Muscle of leg (tissue), 11 donors: ENCODE data around the gene FXYD4. TPM values are rescaled to one million over a fixed set of nuclear protein-coding genes. Genes with fewer than 3 reads are reported as not detected.

ENCODE experiments used
- DNase-seq: peaks from one replicate; pipeline ENCODE4 v3.0.0; 2013
- H3K27ac ChIP-seq: one replicate; pipeline ENCODE4 v1.5.1; 2013; ENCODE audit warnings: mild to moderate bottlenecking, low read length, control low read depth
- H3K27me3 ChIP-seq: one replicate; pipeline ENCODE4 v1.6.1; 2013; ENCODE audit warnings: low read length; ENCODE audit not compliant: control insufficient read depth, insufficient read depth
- H3K36me3 ChIP-seq: one replicate; pipeline ENCODE4 v1.6.1; 2013; ENCODE audit warnings: low read length; ENCODE audit not compliant: control insufficient read depth, insufficient read depth
- H3K4me1 ChIP-seq: one replicate; pipeline ENCODE4 v1.6.1; 2013; ENCODE audit warnings: low read length; ENCODE audit not compliant: control insufficient read depth, insufficient read depth
- H3K4me3 ChIP-seq: one replicate; pipeline ENCODE4 v1.5.1; 2013; ENCODE audit warnings: low read length, control low read depth
- H3K9me3 ChIP-seq: replicated peaks from 2 replicates; pipeline ENCODE4 v1.6.1; 2013; ENCODE audit warnings: low read depth, low read length; ENCODE audit not compliant: control insufficient read depth
- WGBS: methylation state at CpG from one replicate; pipeline ENCODE4 v1.1.5; 2013; ENCODE audit warnings: missing lambda C conversion rate; ENCODE audit not compliant: insufficient coverage; 5-methylcytosine and 5-hydroxymethylcytosine counted together
- polyA plus RNA-seq, 8 donors: library from polyadenylated mRNA; unstranded; fragments of 120-200 nt; gene quantifications; one replicate each; pipeline versions ENCODE4 v1.2.1 to v1.2.3, GENCODE V29; 2013; ENCODE audit warnings: inconsistent platforms in 1 of 8, low replicate concordance in 1 of 8; ENCODE audit not compliant: insufficient read length in 8 of 8, insufficient read depth in 1 of 8
- total RNA-seq: library from RNA; stranded (reverse); fragments of 120-200 nt; gene quantifications from one replicate; pipeline ENCODE4 v1.2.4, GENCODE V29; 2013

Gene FXYD4
- total and polyA plus RNA-seq, 9 donors = 0.44 to 2.6 (median 0.69) TPM

- H3K4me1 ChIP-seq = peaks cover 30% of the 10 kb centered on the region
- DNase-seq = no peak
- H3K27me3 ChIP-seq = no peaks in the 10 kb centered on the region
- no peaks in the 10 kb centered on the region for H3K9me3 ChIP-seq
- no peak overlapping the region for H3K27ac ChIP-seq
- 71% methylated on average over 1 of the region's 5 CpGs for WGBS
- H3K4me3 ChIP-seq = no peak overlapping the region
- H3K36me3 ChIP-seq = peaks cover 4% of the 10 kb centered on the region
Observed at GRCh38 chr10:43399320-43400310, 28.2 kb downstream of the FXYD4 start.

GRCh38 chr10:43401627-43402026 is 30.2 kb downstream of the FXYD4 start:
- no peak for DNase-seq
- no peaks in the 10 kb centered on the region for H3K9me3 ChIP-seq
- H3K27me3 ChIP-seq = no peaks in the 10 kb centered on the region
- H3K4me1 ChIP-seq = peaks cover 28% of the 10 kb centered on the region
- H3K27ac ChIP-seq = no peak overlapping the region
- WGBS = no CpG with 5 or more reads among the region's 2 CpGs
- peaks cover 7% of the 10 kb centered on the region for H3K36me3 ChIP-seq
- H3K4me3 ChIP-seq = no peak overlapping the region

GRCh38 chr10:43402176-43402575 is 30.7 kb downstream of the FXYD4 start:
- DNase-seq = no peak
- H3K36me3 ChIP-seq = peaks cover 7% of the 10 kb centered on the region
- no peak overlapping the region for H3K4me3 ChIP-seq
- 11% methylated on average over 2 of the region's 4 CpGs for WGBS
- no peaks in the 10 kb centered on the region for H3K27me3 ChIP-seq
- no peak overlapping the region for H3K27ac ChIP-seq
- peaks cover 29% of the 10 kb centered on the region for H3K4me1 ChIP-seq
- H3K9me3 ChIP-seq = no peaks in the 10 kb centered on the region

GRCh38 chr10:43402880-43403452 is 31.5 kb downstream of the FXYD4 start:
- no peak overlapping the region for H3K4me3 ChIP-seq
- no peaks in the 10 kb centered on the region for H3K27me3 ChIP-seq
- H3K36me3 ChIP-seq = peaks cover 7% of the 10 kb centered on the region
- H3K27ac ChIP-seq = no peak overlapping the region
- H3K4me1 ChIP-seq = peaks cover 30% of the 10 kb centered on the region
- DNase-seq = no peak
- no peaks in the 10 kb centered on the region for H3K9me3 ChIP-seq
- WGBS = 100% methylated on average over 1 of the region's 7 CpGs

GRCh38 chr10:43403911-43404703 is 32.7 kb downstream of the FXYD4 start:
- Histone ChIP-seq H3K27ac (no peak overlapping the region), H3K4me3 (no peak overlapping the region), H3K36me3 (peaks cover 6% of the 10 kb centered on the region), H3K4me1 (peaks cover 27% of the 10 kb centered on the region), H3K9me3 (no peaks in the 10 kb centered on the region), H3K27me3 (no peaks in the 10 kb centered on the region)
- WGBS = 90% methylated on average over 2 of the region's 14 CpGs
- no peak for DNase-seq

GRCh38 chr10:43404704-43405084 is 33.3 kb downstream of the FXYD4 start:
- H3K36me3 ChIP-seq = peaks cover 3% of the 10 kb centered on the region
- H3K9me3 ChIP-seq = no peaks in the 10 kb centered on the region
- WGBS = no CpG with 5 or more reads among the region's 6 CpGs
- no peak for DNase-seq
- H3K4me1 ChIP-seq = peaks cover 31% of the 10 kb centered on the region
- no peaks in the 10 kb centered on the region for H3K27me3 ChIP-seq
- H3K27ac ChIP-seq = no peak overlapping the region
- no peak overlapping the region for H3K4me3 ChIP-seq

GRCh38 chr10:43407148-43407575 is 35.7 kb downstream of the FXYD4 start:
- Histone ChIP-seq H3K9me3 (no peaks in the 10 kb centered on the region), H3K4me3 (peak overlapping the region; percentile 69), H3K36me3 (peaks cover 3% of the 10 kb centered on the region), H3K4me1 (peaks cover 30% of the 10 kb centered on the region), H3K27ac (peak overlapping the region; percentile 100), H3K27me3 (no peaks in the 10 kb centered on the region)
- under 1% methylated on average over 49 of the region's 59 CpGs for WGBS
- peak; percentile 77 for DNase-seq

- Histone ChIP-seq H3K4me3 (peak overlapping the region; percentile 69), H3K27me3 (no peaks in the 10 kb centered on the region), H3K27ac (peak overlapping the region; percentile 100), H3K4me1 (peaks cover 30% of the 10 kb centered on the region), H3K36me3 (peaks cover 3% of the 10 kb centered on the region), H3K9me3 (no peaks in the 10 kb centered on the region)
- WGBS = under 1% methylated on average over 46 of the region's 56 CpGs
- DNase-seq = peak; percentile 96
Observed at GRCh38 chr10:43407576-43408330, 36.3 kb downstream of the FXYD4 start.

- DNase-seq = no peak
- no peaks in the 10 kb centered on the region for H3K27me3 ChIP-seq
- H3K4me1 ChIP-seq = peaks cover 30% of the 10 kb centered on the region
- WGBS = under 1% methylated on average over 31 of the region's 31 CpGs
- peaks cover 3% of the 10 kb centered on the region for H3K36me3 ChIP-seq
- H3K9me3 ChIP-seq = no peaks in the 10 kb centered on the region
- H3K27ac ChIP-seq = peak overlapping the region; percentile 100
- peak overlapping the region; percentile 69 for H3K4me3 ChIP-seq
Observed at GRCh38 chr10:43408331-43408709, 36.9 kb downstream of the FXYD4 start.
